Measurements from ENCODE around the gene ABCG4. TPM values are rescaled to one million over a fixed set of nuclear protein-coding genes. Genes with fewer than 3 reads are reported as not detected.
"Not testable (repeated sequence)": the region's sequence is repeated elsewhere in the genome, so short reads cannot be mapped to it uniquely, and the experiment has no call there.

The ABCG4 gene
- total RNA-seq, 4 donors from 2014 or later: 0.33 to 1.4 (median 0.60) TPM

DNA sequence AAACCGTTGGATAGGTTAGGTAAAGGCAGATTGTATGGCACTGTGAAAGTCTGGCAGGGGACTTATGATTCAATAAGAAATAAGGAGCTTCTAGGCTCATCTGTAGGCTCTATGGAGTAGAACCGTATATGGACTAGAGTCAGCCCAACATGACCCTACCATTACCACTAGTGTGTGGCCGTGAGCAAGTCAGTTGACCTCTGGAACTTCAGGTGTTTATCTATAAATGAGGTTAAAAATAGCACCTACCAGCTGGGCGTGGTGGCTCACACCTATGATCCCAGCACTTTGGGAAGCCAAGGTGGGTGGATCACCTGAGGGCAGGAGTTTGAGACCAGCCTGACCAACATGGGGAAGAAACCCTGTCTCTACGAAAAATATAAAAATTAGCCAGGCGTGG lies 23.0 kb upstream of the ABCG4 start:
- no peak for TF ChIP-seq EP300 (IDR thresholded peaks at IDR 0.05)
- TF ChIP-seq CTCF (IDR thresholded peaks at IDR 0.05): no peak
- TF ChIP-seq POLR2AphosphoS5 (IDR thresholded peaks at IDR 0.05): no peak
- TF ChIP-seq POLR2A (IDR thresholded peaks at IDR 0.05; ENCODE audit: low read depth): no peak
- no peak for DNase-seq (ENCODE audit: extremely low spot score)
- no peak overlapping the region for H3K27ac ChIP-seq (replicated peaks in 1 of 4)
- WGBS: 90% methylated on average over 6 of the region's 6 CpGs
- intact Hi-C loops (cut with DNase I): no loop called here
- H3K27me3 ChIP-seq: no peaks in the 10 kb centered on the region
- H3K36me3 ChIP-seq: peaks cover 14 to 55% (median 51%) of the 10 kb centered on the region in 4 donors
- H3K4me1 ChIP-seq: peaks cover 15 to 37% (median 23%) of the 10 kb centered on the region in 4 donors
- H3K9me3 ChIP-seq: no peaks in the 10 kb centered on the region
- no peak overlapping the region for H3K4me3 ChIP-seq

DNA sequence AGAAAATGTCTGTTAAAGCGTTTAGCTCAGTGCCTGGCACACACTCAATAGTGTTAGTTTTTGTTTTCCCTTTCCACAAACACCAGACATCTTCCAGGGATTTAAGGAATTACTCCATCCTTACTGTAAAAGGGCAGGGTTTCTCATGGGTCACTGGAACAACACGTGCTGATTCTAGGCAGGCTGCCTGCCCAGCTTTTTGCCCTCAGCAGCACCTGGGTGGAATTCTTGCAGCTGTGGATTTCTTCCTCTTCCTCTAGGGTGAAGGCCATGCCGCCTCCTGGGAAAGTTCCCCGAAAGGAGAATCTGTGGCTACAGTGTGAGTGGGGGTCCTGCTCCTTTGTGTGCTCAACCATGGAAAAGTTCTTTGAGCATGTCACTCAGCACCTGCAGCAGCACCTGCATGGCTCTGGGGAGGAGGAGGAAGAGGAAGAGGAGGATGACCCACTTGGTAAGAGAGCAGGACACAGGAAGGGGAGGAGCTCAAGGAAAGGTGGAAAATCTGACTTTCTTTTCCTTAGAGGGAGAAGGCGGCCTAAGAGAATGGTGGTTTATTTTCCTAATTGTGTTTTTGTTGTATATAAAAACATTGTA lies 22.1 kb upstream of the ABCG4 start:
- TF ChIP-seq POLR2A (IDR thresholded peaks at IDR 0.05; ENCODE audit: low read depth) (no peak), EP300 (IDR thresholded peaks at IDR 0.05) (no peak), POLR2AphosphoS5 (IDR thresholded peaks at IDR 0.05) (no peak), CTCF (IDR thresholded peaks at IDR 0.05) (no peak)
- DNase-seq (ENCODE audit: extremely low spot score): no peak
- H3K4me1 ChIP-seq: peaks cover 12 to 36% (median 21%) of the 10 kb centered on the region in 4 donors

DNA sequence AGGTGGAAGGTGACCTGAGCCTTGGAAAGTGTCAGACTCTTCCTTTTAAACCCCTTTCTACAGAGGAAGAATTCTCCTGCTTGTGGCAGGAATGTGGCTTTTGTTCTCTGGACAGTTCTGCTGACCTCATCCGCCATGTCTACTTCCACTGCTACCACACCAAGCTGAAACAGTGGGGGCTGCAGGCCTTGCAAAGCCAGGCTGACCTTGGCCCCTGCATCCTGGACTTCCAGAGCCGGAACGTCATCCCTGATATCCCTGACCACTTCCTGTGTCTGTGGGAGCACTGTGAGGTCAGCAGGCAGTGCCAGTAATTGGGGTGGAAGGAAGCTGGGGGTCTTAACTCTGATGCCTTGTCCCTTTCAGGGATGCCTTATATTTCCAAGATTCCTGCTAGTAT lies 18.2 kb upstream of the ABCG4 start:
- no peak overlapping the region for H3K27ac ChIP-seq (replicated peaks in 1 of 4)
- no peak overlapping the region for H3K4me3 ChIP-seq
- 56% methylated on average over 3 of the region's 3 CpGs for WGBS
- H3K36me3 ChIP-seq: peaks cover 56 to 85% (median 81%) of the 10 kb centered on the region in 4 donors
- intact Hi-C loops (cut with DNase I): no loop called here
- TF ChIP-seq EP300 (IDR thresholded peaks at IDR 0.05): no peak
- TF ChIP-seq POLR2A (IDR thresholded peaks at IDR 0.05; ENCODE audit: low read depth): no peak
- no peak for TF ChIP-seq POLR2AphosphoS5 (IDR thresholded peaks at IDR 0.05)
- no peak for TF ChIP-seq CTCF (IDR thresholded peaks at IDR 0.05)
- no peaks in the 10 kb centered on the region for H3K27me3 ChIP-seq
- no peaks in the 10 kb centered on the region for H3K9me3 ChIP-seq
- peaks cover 0 to 14% (median 7%) of the 10 kb centered on the region in 4 donors for H3K4me1 ChIP-seq
- no peak for DNase-seq (ENCODE audit: extremely low spot score)

More for the DNA sequence above, 22.1 kb upstream of the ABCG4 start:
- Histone ChIP-seq H3K4me3 (no peak overlapping the region), H3K36me3 (peaks cover 23 to 64% (median 61%) of the 10 kb centered on the region in 4 donors), H3K9me3 (no peaks in the 10 kb centered on the region), H3K27ac (replicated peaks in 1 of 4) (no peak overlapping the region), H3K27me3 (no peaks in the 10 kb centered on the region)
- intact Hi-C loops (cut with DNase I): no loop called here
- WGBS: 56% methylated on average over 5 of the region's 5 CpGs

DNA sequence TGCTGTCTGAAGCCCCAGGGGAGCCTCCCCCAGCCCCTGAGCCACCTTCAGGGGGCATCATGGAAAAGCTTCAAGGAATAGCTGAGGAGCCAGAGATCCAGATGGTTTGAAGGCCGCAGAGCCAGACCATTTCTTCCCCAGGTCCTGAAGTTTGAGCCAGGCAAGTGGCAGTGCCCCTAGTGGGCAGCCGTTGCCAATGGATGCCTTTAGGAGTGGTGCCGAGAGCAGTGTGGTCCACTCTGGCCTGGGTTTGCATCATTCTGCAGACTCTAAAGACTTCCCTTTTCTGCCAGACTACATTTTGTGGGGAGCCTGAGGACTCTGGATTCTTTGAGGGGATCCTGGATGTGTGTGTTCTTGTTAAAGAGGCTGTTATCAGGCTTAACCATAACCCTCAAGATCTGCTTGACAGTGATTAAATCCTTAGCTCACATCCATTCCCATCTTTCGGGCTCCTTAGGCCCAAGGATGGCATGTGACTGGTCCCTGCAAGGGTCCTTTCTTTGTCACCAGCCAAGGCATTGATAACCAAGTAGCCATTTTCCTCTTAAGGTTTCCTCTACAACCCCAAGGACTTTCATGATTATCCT lies 14.4 kb upstream of the ABCG4 start:
- Histone ChIP-seq H3K36me3 (peaks cover 51 to 61% (median 56%) of the 10 kb centered on the region in 4 donors), H3K27ac (replicated peaks in 1 of 4) (no peak overlapping the region), H3K9me3 (no peaks in the 10 kb centered on the region), H3K27me3 (no peaks in the 10 kb centered on the region), H3K4me3 (no peak overlapping the region), H3K4me1 (no peaks in the 10 kb centered on the region)
- TF ChIP-seq EP300 (IDR thresholded peaks at IDR 0.05): no peak
- peak in 1 of 3 experiments; percentile 49 for TF ChIP-seq CTCF (IDR thresholded peaks at IDR 0.05)
- no peak for TF ChIP-seq POLR2A (IDR thresholded peaks at IDR 0.05; ENCODE audit: low read depth)
- no peak for TF ChIP-seq POLR2AphosphoS5 (IDR thresholded peaks at IDR 0.05)
- no peak for DNase-seq (ENCODE audit: extremely low spot score)
- 73% methylated on average over 3 of the region's 4 CpGs for WGBS
- intact Hi-C loops (cut with DNase I): no loop called here

GRCh38 chr11:119139276-119139675 lies 9.6 kb upstream of the ABCG4 start:
- peaks cover 0 to 13% (median 0%) of the 10 kb centered on the region in 4 donors for H3K27me3 ChIP-seq
- H3K4me3 ChIP-seq; H3K9me3 ChIP-seq; H3K4me1 ChIP-seq; H3K27ac ChIP-seq (replicated peaks in 1 of 4); DNase-seq (ENCODE audit: extremely low spot score); intact Hi-C loops (cut with DNase I): not testable (repeated sequence)
- WGBS: 88% methylated on average over 10 of the region's 10 CpGs
- H3K36me3 ChIP-seq: peaks cover 4 to 14% (median 10%) of the 10 kb centered on the region in 4 donors
